ENCODE data around the gene TMX1.
"Not testable (repeated sequence)": the region's sequence is repeated elsewhere in the genome, so short reads cannot be mapped to it uniquely, and the experiment has no call there.

The TMX1 gene, protein sequence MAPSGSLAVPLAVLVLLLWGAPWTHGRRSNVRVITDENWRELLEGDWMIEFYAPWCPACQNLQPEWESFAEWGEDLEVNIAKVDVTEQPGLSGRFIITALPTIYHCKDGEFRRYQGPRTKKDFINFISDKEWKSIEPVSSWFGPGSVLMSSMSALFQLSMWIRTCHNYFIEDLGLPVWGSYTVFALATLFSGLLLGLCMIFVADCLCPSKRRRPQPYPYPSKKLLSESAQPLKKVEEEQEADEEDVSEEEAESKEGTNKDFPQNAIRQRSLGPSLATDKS

DNA sequence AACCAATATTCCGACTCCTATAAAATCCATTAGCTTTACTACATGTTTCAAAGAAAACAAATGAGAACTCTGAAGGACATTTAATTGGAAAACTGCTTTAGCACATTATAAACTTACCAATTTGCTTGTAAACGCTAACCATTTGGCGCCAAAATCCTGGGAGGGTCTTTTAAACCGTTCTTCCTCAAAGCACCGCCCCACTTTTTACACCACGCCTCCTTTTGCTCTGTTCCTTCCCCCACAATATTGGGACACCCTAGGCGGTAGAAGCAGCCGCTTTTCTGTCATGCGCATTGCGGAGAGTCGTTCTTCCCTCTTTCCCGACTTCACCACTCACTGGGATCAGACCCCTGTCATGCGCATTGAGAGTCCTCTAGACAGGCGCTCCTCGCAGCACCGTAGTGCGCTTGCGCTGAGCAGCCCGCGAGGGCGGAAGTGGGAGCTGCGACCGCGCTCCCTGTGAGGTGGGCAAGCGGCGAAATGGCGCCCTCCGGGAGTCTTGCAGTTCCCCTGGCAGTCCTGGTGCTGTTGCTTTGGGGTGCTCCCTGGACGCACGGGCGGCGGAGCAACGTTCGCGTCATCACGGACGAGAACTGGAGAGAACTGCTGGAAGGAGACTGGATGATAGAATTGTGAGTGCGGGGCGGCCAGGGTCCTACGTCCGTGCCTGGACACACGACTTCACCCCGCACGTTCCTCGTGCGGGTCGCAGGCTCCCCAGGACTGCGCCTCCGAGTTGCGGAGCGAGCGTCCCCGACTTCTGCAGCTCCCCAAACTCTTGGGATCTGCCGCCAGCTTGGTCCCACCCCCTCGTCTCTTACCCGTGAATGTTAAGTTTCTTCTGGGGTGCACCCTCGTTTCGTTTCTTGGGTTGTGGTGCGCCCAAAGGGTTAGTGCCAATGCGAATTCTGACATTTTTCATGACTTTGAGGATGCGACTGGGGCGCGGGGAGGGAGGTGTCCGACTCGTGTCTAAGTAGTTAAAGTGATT lies at the start of gene TMX1:
Gene TMX1, plus strand, starts transcription at position 435 of the 991 bp plus-strand sequence. Its CDS starts 46 bp downstream, at position 481.
- DNase-seq: peak; percentile 95

DNA sequence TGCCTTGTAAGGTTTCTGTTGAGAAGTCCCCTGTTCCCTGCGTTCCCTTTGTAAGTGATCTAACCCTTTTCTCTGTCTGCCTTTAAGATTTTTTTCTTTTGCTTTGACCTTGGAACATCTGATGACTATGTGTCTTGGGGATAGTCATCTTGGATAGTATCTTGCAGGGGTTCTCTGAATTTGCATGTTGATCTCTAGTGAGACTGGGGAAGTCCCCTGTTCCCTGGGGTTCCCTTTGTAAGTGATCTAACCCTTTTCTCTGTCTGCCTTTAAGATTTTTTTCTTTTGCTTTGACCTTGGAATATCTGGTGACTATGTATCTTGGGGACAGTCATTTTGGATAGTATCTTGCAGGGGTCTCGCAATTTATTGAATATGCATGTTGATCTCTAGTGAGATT lies 38.2 kb upstream of the TMX1 start:
- no peak for DNase-seq

GRCh38 chr14:51202914-51203665 lies 37.0 kb upstream of the TMX1 start:
- no peak for DNase-seq

DNA sequence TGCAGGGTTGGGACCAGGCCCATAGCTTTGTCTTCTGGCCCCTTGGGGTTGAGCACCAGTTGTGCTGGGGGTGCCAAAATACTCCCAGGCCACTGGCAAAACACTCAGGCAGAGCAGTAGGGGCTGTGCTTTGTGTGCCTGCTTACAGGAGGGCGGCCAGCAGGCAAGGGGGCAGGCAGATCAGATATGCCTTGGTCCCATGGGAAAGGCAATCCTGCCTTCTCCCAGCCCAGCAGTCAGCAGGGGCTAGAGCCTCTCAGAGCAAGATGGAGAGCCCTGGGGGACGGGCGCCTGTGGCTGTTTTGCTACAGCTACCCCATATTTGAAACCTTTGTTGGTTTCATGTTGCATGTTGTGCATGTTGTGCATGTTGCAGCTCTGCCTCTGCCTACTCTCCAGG lies 36.2 kb upstream of the TMX1 start:
- DNase-seq: no peak

DNA sequence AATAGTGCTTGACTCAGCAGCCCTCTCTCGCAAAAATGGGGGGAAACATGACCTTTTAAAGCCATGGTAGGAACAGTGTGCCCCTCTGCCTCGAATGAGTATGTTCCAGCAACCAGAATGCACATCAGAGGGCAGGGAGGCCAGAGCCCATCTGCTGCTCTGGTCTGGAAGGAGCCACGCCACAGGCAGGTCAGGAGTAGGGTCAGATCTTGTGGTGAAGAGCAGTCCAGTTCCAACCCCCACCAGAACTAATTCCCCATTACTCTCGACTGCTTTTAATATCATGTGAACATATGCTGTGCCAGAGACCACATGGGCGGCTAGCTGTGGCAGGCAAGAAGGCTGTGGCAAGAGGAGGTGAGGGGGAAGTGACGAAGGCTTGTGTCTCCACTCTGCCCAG lies 34.6 kb upstream of the TMX1 start:
- DNase-seq: no peak

GRCh38 chr14:51206462-51206861 lies 33.6 kb upstream of the TMX1 start:
- no peak for DNase-seq

GRCh38 chr14:51207621-51208020 lies 32.4 kb upstream of the TMX1 start:
- no peak for DNase-seq

GRCh38 chr14:51208982-51209381 lies 31.1 kb upstream of the TMX1 start:
- DNase-seq: no peak

DNA sequence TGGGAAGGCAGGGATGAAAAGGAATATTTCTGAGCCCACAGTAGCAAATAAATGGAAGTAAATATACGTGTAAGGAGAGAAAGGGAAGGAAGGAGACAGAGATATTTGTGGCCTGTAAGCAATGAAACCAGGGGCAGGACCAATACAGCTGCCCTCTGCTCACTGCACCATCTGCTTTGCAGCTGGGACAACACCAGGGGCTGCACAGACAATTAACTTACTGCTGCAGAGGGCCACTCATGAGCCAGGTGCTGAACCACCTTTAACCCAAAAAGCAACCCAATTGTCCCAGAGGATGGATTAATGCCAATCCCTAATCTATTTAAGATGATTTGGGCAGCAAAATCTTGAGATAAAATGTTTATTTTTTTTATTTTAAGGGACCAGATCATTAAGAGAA lies 30.6 kb upstream of the TMX1 start:
- DNase-seq: no peak

DNA sequence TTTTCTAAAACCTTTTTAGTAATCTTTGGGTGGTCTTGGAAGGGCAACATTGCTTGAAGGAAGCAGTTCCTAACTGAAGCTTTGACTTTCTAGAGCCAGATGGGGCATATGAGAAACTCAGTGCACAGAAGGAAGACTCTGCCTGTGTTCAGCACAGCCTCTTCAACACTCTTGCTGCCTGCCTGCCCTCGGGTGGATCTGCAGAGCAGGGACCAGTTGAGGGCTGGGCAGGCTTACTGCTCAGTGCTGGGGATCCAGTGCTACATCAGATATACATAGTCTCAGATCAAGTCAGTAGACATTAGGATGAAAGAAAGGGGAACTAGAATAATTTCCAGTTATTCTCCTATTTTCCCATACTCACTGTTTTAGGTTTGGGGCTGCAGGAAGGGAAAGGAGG lies 29.5 kb upstream of the TMX1 start:
- DNase-seq: no peak

DNA sequence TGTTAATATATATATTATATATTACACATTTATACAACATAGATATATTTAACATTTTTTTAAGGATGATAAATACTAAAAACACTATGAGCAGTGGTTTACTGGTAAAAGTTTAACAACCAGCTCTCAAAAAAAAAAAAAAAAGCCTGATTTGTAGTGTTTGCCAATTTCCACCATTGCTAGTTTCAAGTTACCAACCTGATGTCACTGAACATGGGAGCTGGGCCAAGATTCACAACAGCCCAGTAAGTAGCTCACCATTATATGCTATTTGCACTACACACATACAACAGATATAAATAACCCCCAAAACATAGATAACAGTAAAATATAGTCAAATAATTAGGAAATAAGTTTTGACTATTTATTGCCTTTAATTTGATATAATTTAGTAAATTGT lies 28.9 kb upstream of the TMX1 start:
- DNase-seq: no peak

GRCh38 chr14:51216602-51217001 lies 23.4 kb upstream of the TMX1 start:
- DNase-seq: no peak

DNA sequence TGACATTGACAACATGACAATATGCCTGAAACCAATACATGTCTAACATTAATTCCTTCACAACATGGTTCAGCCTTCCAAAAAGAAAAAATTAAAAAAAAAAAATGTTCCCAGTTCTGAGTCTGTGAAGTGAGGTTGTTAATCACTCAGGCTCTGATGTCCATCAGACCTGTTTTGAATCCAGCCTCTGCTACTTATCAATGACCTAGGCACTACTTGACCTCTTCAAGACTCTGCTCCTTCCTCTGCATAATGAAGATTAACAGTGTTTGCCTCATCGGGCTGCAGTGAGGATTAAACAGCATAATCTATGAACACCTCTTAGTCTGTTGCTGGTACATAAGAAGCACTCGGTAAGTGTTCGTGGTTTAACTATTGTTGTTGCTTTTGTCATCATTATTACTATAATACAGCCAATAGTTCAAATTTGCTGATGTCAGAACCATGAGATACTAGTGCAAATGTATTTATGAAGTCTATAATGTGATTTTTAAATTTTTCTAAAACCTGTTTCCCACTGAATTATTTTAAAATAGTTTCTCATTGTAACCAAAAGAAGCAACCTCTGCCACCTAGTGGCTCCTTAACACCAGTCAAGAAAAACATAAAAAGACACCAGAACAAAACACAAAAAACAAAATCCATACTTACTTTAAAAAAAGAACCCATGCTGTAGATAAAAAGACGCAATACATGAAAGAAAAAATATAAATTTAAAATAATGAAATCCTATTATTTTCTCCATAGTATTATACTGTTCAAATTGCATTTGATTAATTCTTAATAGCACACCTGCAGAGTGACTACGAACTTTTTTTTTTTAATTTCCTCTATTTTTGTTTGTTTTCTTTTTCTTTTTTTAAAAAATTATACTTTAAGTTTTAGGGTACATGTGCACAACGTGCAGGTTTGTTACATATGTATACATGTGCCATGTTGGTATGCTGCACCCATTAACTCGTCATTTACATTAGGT lies 20.3 kb upstream of the TMX1 start:
- DNase-seq: no peak

GRCh38 chr14:51223463-51223862 lies 16.6 kb upstream of the TMX1 start:
- DNase-seq: not testable (repeated sequence)

DNA sequence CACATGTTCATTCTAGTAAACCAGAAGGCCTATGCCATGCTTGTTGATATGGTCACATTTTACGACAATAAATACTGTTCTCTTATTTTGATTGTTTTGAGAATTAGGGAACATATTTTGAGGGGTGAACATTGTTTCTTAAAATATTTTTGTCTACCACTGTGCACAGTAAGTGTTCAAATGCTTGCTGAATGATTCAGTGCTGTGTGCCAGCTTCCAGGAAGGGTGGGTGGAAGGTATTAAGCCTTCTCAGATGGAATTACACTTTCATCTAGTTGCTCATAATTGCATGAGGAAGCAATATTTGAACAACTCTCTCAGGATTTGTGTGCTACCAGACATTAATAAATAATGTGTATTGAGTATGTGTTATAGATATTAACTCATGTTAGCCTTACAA lies 15.5 kb upstream of the TMX1 start:
- DNase-seq: no peak

DNA sequence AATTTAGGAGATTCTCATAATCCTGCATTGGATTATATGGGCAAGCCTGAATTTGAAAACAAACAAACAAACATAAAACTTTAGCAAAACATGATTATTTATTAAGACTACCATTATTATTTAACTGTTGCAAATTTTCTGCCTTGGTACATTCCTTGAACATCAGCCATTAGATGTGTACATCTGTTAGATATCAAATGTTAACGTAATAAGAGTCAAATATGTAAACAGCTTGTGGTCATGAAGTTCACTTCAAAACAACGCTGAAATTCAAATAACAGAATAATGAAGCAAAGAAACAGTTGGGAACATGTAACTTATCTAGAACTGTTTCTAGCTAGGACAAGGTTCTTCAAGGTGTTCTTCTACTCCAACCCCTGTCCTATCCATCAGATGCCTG lies 14.3 kb upstream of the TMX1 start:
- DNase-seq: no peak

DNA sequence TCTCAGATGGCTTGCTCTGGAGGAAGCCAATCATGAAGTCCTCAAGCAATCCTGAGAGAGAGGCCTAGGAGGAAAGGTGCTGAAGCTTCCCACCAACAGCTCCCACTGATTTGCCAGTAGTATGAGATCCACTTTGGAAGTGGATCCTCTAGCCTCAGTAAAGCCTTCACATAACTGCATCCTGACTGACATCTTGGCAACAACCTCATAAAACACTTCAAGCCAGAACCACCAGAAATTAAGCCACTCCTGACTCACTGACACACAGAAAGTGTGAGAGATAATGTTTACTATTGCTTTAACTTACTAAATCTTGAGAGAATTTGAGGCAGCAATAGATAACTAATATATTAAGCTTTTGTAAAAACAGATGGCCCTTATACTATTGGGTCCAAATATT lies 11.7 kb upstream of the TMX1 start:
- no peak for DNase-seq

- DNase-seq: no peak
Observed at GRCh38 chr14:51228890-51229289, 11.2 kb upstream of the TMX1 start.

DNA sequence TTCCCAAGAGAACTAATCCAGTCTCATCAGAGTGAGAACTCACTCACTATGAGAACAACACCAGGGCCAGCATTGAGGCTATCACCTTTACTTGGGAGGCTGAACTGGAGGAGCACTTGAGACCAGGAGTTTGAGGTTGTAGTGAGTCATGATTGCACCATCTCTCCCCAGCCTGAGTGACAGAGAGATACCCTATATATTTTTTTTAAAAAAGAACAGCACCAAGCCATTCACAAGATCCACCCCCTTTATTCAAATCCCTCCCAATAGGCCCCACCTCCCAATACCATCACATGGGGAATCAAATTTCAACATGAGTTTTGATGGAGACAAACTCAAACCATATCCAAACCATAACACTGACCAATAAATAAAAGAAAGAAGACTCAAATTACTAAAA lies 3.7 kb upstream of the TMX1 start:
- DNase-seq: no peak

DNA sequence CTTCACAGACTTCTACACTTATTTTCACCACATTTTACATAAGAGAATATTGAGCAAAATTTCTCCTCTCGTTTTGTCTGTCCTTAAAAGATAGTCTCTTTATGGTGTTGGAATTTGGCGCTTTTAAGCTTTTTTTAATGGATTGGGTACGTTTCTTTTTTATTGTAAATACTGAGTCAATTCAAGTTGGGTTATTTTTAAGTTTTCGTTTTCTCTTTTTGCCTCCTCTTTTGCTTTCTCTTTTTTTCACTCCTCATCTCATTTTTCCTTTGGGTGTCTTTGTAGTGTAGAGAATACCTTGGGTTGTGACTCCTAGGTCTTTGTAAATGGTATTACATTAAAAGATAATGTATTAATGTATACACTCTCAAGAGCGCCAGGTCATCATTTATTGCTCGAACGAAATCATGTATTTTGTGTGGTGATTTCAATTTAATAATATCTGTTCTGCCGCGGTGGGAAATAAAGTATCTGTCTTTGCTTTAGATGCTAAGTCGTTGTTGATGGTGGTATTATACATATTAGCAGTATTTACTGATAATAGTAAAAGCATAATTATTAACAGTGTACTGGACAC lies 845 bp downstream of the TMX1 start:
- no peak for DNase-seq

DNA sequence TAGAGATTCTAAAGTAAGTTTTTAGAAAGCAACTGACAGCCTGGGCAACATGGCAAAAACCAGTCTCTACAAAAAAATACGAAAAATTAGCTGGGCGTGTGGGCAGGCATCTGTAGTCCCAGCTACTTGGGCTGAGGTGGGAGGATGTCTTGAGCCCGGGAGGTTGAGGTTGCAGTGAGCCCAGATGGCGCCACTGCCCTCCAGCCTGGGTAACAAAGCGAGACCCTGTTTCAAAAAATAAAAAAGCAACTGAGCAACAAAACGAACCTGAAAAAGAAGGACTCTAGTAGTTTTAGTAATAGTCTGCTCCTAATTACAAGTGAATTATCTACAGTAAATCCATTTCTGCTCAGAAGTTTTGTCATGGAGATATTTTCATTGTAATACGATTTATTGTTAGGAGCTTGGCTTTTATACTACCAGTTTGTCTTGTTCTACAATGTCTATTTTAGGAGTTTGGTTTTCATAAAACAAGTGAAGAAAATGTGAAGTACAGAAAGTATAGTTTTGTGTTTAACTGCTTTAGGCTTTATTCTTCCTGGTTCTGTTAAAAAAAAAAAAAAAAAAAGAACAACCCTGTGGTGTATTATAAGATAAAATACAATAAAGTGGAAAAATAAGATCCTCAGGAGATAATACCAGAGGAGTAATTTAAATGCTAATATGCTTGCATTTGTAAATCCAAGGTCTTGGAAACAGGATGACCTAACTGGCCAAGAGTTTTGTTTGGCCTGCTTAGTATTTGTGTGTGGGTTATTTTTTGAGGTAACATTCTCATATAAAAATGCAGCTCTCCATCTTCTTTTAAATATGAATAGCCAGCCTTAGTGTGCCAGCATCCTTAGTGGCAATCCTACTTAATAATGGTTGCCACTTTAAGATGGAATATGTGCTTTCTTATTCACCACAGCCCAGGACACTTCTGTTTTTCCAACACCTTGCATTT lies 2.8 kb downstream of the TMX1 start:
- DNase-seq: no peak

Data from KG1 (cell line).